Chondrocyte (in vitro differentiated cells): ENCODE data around the gene KNG1. TPM values are rescaled to one million over a fixed set of nuclear protein-coding genes. Genes with fewer than 3 reads are reported as not detected.

ENCODE experiments used
- DNase-seq: peaks from one replicate; pipeline ENCODE4 v3.0.0; 2021; ENCODE audit warnings: mixed read lengths, low spot score
- H3K27ac Mint-ChIP-seq: one replicate; pipeline ENCODE4 v1.8.0; 2021; ENCODE audit warnings: mild to moderate bottlenecking, moderate library complexity, mixed read lengths; ENCODE audit not compliant: unreplicated experiment
- H3K27me3 Mint-ChIP-seq: 2 replicates; pipeline ENCODE4 v1.8.0; 2021; ENCODE audit warnings: low read depth, mixed read lengths
- H3K36me3 Mint-ChIP-seq: 2 replicates; pipeline ENCODE4 v1.8.0; 2021; ENCODE audit warnings: low read depth, mixed read lengths
- H3K4me1 Mint-ChIP-seq: 2 replicates; pipeline ENCODE4 v1.8.0; 2021; ENCODE audit warnings: low read depth, mild to moderate bottlenecking, mixed read lengths
- H3K4me3 Mint-ChIP-seq: one replicate; pipeline ENCODE4 v1.8.0; 2021; ENCODE audit warnings: mild to moderate bottlenecking, moderate library complexity, mixed read lengths; ENCODE audit not compliant: unreplicated experiment
- H3K9me3 Mint-ChIP-seq: 2 replicates; pipeline ENCODE4 v1.8.0; 2021; ENCODE audit warnings: low read depth, mixed read lengths
- total RNA-seq: library from RNA; stranded (reverse); gene quantifications from 3 replicates; pipeline ENCODE4 v1.2.1, GENCODE V29; 2021
- TF ChIP-seq, protein P1 (sequence below): fragments of 200-600 bp; sonication (generic); IDR thresholded peaks from 2 replicates; pipeline ENCODE4 v1.5.0; 2021; ENCODE audit warnings: antibody characterized with exemption, mild to moderate bottlenecking, moderate library complexity

Gene KNG1
- total RNA-seq, 1 donor from 2014 or later = not detected

GRCh38 chr3:186754006-186754405, 36.8 kb downstream of the KNG1 start:
- no peak overlapping the region for H3K4me3 Mint-ChIP-seq
- DNase-seq = no peak
- peaks cover 2% of the 10 kb centered on the region for H3K27me3 Mint-ChIP-seq
- peaks cover 9% of the 10 kb centered on the region for H3K4me1 Mint-ChIP-seq
- H3K27ac Mint-ChIP-seq = no peak overlapping the region
- H3K9me3 Mint-ChIP-seq = no peaks in the 10 kb centered on the region
- no peaks in the 10 kb centered on the region for H3K36me3 Mint-ChIP-seq
- TF ChIP-seq, protein P1, sequence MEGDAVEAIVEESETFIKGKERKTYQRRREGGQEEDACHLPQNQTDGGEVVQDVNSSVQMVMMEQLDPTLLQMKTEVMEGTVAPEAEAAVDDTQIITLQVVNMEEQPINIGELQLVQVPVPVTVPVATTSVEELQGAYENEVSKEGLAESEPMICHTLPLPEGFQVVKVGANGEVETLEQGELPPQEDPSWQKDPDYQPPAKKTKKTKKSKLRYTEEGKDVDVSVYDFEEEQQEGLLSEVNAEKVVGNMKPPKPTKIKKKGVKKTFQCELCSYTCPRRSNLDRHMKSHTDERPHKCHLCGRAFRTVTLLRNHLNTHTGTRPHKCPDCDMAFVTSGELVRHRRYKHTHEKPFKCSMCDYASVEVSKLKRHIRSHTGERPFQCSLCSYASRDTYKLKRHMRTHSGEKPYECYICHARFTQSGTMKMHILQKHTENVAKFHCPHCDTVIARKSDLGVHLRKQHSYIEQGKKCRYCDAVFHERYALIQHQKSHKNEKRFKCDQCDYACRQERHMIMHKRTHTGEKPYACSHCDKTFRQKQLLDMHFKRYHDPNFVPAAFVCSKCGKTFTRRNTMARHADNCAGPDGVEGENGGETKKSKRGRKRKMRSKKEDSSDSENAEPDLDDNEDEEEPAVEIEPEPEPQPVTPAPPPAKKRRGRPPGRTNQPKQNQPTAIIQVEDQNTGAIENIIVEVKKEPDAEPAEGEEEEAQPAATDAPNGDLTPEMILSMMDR = no peak

DNA sequence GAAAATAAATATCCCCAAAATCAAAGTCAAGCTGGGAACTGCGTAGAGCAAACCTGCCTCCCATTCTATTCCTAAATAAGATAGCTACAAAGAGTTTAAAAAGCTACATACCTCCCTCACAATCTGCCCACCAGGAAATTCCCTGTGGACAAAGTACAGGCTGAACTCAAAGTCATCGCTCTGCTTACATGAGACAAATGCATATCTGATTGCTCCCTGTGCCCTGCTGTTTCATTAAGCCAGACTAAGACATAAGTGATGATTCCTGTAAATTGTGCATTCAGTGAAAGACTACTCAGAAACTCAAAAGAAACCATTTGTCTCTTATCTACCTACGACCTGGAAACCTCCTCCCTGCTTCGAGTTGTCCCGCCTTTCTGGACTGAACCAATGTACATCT, 37.7 kb downstream of the KNG1 start:
- Mint-ChIP-seq H3K36me3 (no peaks in the 10 kb centered on the region), H3K4me3 (no peak overlapping the region), H3K4me1 (peaks cover 9% of the 10 kb centered on the region), H3K9me3 (no peaks in the 10 kb centered on the region), H3K27me3 (peaks cover 2% of the 10 kb centered on the region), H3K27ac (no peak overlapping the region)
- TF ChIP-seq, protein P1 = no peak
- no peak for DNase-seq

DNA sequence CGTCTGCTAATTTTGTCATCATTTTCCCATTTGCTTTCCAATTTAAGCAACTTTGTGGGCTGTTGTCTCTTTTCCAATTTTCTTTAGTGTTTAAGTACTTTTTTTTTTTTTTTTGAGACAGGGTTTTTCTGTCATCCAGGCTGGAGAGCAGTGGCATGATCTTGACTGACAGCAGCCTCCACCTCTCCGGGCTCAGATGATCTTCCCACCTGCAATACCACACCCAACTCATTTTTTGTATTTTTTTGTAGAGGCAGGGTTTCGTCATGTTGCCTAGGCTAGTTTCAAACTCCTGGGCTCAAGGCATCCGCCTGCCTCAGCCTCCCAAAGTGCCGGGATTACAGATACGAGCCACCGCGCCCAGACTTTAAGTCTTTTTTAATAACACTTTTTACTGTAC, 40.1 kb downstream of the KNG1 start:
- Mint-ChIP-seq H3K4me1 (peaks cover 9% of the 10 kb centered on the region), H3K27me3 (peaks cover 2% of the 10 kb centered on the region), H3K9me3 (no peaks in the 10 kb centered on the region), H3K27ac (no peak overlapping the region), H3K36me3 (no peaks in the 10 kb centered on the region), H3K4me3 (no peak overlapping the region)
- TF ChIP-seq, protein P1 = no peak
- DNase-seq = no peak

DNA sequence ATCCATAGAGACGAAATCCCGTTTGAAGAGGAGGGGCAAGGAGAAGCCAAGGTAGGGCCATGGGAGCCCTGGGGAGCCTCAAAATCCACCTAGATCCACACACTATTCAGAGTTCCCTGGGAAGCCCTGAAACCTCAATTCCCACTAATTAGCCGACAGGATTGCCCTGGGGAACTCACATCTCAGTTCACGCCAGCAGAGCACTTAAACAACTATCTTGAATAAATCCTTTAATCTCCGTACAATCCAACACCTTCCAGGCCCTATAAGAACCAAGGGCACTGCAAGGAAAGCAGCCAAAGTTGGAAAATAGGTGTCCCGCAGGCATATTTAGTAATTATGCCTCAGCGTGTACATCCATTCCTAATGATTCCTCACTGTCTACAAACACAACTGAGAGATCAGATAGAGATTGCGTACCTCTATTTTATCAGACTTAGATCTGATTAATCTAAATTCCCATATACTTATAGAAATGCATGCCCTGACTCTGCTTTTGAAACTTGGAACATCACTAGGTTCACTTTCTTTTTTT, 40.6 kb downstream of the KNG1 start:
- H3K4me1 Mint-ChIP-seq = peaks cover 9% of the 10 kb centered on the region
- DNase-seq = no peak
- TF ChIP-seq, protein P1 = no peak
- peaks cover 2% of the 10 kb centered on the region for H3K27me3 Mint-ChIP-seq
- no peaks in the 10 kb centered on the region for H3K9me3 Mint-ChIP-seq
- H3K4me3 Mint-ChIP-seq = no peak overlapping the region
- H3K27ac Mint-ChIP-seq = no peak overlapping the region
- no peaks in the 10 kb centered on the region for H3K36me3 Mint-ChIP-seq

DNA sequence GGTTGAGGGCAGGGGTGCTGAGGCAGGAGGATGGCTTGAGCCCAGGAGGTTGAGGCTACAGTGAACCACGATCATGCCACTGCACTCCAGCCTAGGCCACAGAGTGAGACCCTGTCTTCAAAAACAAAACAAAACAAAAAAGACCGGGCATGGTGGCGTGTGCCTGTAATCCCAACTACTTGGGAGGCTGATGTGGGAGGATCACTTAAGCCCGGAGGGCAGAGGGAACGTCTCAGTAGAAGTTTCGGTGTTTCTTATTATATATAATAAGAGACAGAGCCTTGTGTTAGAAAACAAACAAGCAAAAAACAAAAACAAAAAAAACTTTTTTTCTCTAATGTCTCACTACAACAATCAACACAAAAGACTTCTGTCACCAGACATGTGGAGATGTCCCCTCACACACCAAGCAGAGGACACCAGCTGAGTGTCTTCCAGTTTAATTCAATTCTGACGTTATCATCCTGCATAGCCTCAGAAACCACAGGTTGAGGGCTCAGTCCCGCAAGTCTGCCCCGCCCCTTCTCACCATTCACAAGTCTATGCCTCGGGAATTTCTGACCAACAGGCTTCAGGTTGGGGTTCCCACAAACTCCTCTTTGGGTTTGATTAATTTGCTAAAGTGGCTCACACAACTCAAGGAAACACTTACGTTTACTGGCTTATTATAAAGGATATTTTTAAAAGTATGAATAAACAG, 42.2 kb downstream of the KNG1 start:
- H3K4me3 Mint-ChIP-seq = no peak overlapping the region
- no peak for DNase-seq
- H3K9me3 Mint-ChIP-seq = no peaks in the 10 kb centered on the region
- no peaks in the 10 kb centered on the region for H3K36me3 Mint-ChIP-seq
- H3K27ac Mint-ChIP-seq = no peak overlapping the region
- TF ChIP-seq, protein P1 = no peak
- peaks cover 2% of the 10 kb centered on the region for H3K27me3 Mint-ChIP-seq
- no peaks in the 10 kb centered on the region for H3K4me1 Mint-ChIP-seq
